ENCODE results near the gene PROM1.

DNA sequence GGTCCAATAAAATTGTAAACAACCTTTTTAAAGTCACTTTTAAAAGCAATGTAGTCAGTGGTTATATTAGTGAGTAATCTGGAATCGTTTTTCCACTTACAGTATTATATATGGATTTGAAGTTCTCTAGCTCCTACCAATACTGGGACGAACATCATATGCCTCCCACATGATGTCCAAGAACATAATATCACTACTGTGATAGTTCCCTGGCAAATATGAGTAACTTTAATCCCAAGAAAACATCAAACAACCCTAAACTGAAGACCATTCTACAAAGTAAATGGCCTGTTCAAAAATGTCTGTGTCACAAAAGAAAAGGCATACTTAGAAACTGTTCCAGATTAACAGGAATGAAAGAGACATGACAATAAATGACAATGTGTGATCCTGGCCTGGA, 67.3 kb downstream of the PROM1 start:
- TF ChIP-seq CHD2 (IDR thresholded peaks at IDR 0.05; ENCODE audit: low read length, partially characterized antibody) (no peak), JUNB (IDR thresholded peaks at IDR 0.05) (no peak), POLR2A (IDR thresholded peaks at IDR 0.05; ENCODE audit: low read length) (no peak)
- TF ChIP-seq, protein P1, sequence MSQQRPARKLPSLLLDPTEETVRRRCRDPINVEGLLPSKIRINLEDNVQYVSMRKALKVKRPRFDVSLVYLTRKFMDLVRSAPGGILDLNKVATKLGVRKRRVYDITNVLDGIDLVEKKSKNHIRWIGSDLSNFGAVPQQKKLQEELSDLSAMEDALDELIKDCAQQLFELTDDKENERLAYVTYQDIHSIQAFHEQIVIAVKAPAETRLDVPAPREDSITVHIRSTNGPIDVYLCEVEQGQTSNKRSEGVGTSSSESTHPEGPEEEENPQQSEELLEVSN (IDR thresholded peaks at IDR 0.05; ENCODE audit: borderline replicate concordance, low read depth), result no peak
